ENCODE measurements around the gene TBL1X. TPM values are rescaled to one million over a fixed set of nuclear protein-coding genes. Genes with fewer than 3 reads are reported as not detected.

The TBL1X gene
- total and polyA plus RNA-seq, 2 of the 8 experiments (the other 6 are each of a cell fraction or from before 2014, with no cell fraction given), result 13.3 to 25.6 TPM

- Histone ChIP-seq H2AK5ac (ENCODE audit: low read depth, low read length) (no peak overlapping the region), H3K36me3 (ENCODE audit: control insufficient read depth in 2 of 4, insufficient read depth in 4 of 4, low read length in 3 of 4) (no peaks in the 10 kb centered on the region), H2BK20ac (ENCODE audit: low read length) (no peak overlapping the region), H2BK5ac (ENCODE audit: low read depth, low read length) (no peak overlapping the region), H3K4ac (replicated peaks; ENCODE audit: insufficient read length, low read depth, low read length) (no peak overlapping the region), H3K23me2 (ENCODE audit: low read depth, low read length) (no peaks in the 10 kb centered on the region), H2BK12ac (ENCODE audit: low read depth, low read length) (no peak overlapping the region), H4K20me1 (replicated peaks in 1 of 2; ENCODE audit: control insufficient read depth in 1 of 2, insufficient read depth in 2 of 2, low read length in 2 of 2) (peaks cover 0 to 1% of the 10 kb centered on the region in 2 experiments), H2AFZ (ENCODE audit: low read length) (no peak overlapping the region), H3K27ac (ENCODE audit: low read depth, low read length) (no peak overlapping the region), H4K91ac (replicated peaks; ENCODE audit: insufficient read length, low read length) (no peak overlapping the region), H4K5ac (ENCODE audit: insufficient read length, low read depth, low read length) (no peak overlapping the region), H3K9me3 (ENCODE audit: insufficient read depth in 2 of 2, low read depth in 1 of 2, low read length in 1 of 2) (no peaks in the 10 kb centered on the region), H3K4me1 (replicated peaks in 1 of 4; ENCODE audit: control insufficient read depth in 3 of 4, insufficient read depth in 4 of 4, low read length in 3 of 4) (peaks cover 0 to 4% (median 1%) of the 10 kb centered on the region in 4 experiments; a peak in 4 of 7 replicates), H3K14ac (ENCODE audit: insufficient read length) (no peak overlapping the region), H3K79me2 (ENCODE audit: control insufficient read depth in 1 of 2, insufficient read depth in 2 of 2, low read length in 2 of 2) (0 out of 4 replicates have a peak, but pooled peaks cover 0 to 2% of the 10 kb centered on the region in 2 experiments), H3K4me2 (ENCODE audit: insufficient read depth in 1 of 2, low read depth in 2 of 2, low read length in 2 of 2) (no peak overlapping the region), H3K56ac (replicated peaks; ENCODE audit: insufficient read length, low read depth, low read length) (no peak overlapping the region), H3K9ac (replicated peaks in 1 of 4; ENCODE audit: extremely low read depth in 1 of 4, low read depth in 3 of 4, low read length in 3 of 4) (no peak overlapping the region), H3K4me3 (ENCODE audit: extremely low read depth in 1 of 4, insufficient read depth in 2 of 4, low read depth in 3 of 4, low read length in 4 of 4) (no peak overlapping the region), H3K18ac (ENCODE audit: extremely low read depth, low read length) (no peak overlapping the region), H2BK15ac (ENCODE audit: low read length) (no peak overlapping the region), H3K23ac (ENCODE audit: insufficient read length) (no peak overlapping the region), H3K79me1 (ENCODE audit: low read depth, low read length) (no peaks in the 10 kb centered on the region), H2BK120ac (replicated peaks; ENCODE audit: low read depth, low read length) (no peak overlapping the region), H3K27me3 (replicated peaks in 1 of 4; ENCODE audit: control insufficient read depth in 3 of 4, extremely low read depth in 1 of 4, insufficient read depth in 3 of 4, low read length in 3 of 4) (no peaks in the 10 kb centered on the region), H4K8ac (ENCODE audit: extremely low read depth, insufficient read depth, low read length) (no peak overlapping the region)
- no peak for DNase-seq (ENCODE audit: low read depth in 1 of 2, low spot score in 2 of 2)
- ChIA-PET CTCF (ENCODE audit: partially characterized antibody) (no interaction called here), POLR2A (ENCODE audit: partially characterized antibody) (no interaction called here)
- 90% methylated on average over 3 of the region's 3 CpGs; no CpG with 5 or more reads in 1 of the 2 experiments for WGBS, 2 experiments (ENCODE audit: extremely low coverage in 1 of 2, insufficient coverage in 1 of 2, insufficient read length in 1 of 2, insufficient replicate concordance in 2 of 2, low coverage in 1 of 2, low lambda C conversion rate in 2 of 2, missing lambda C conversion rate in 1 of 2)
- no peak for FAIRE-seq
- no peak for TF ChIP-seq RFX5 (IDR thresholded peaks at IDR 0.05; ENCODE audit: borderline replicate concordance, low read depth, low read length)
- TF ChIP-seq GTF2F1 (IDR thresholded peaks at IDR 0.05; ENCODE audit: borderline replicate concordance, low read depth, low read length), result no peak
- TF ChIP-seq MAFK (IDR thresholded peaks at IDR 0.05; ENCODE audit: low read depth, low read length), result no peak
- no peak for TF ChIP-seq SIRT6 (IDR thresholded peaks at IDR 0.05; ENCODE audit: low read length)
- TF ChIP-seq NRF1 (IDR thresholded peaks at IDR 0.05; ENCODE audit: low read depth, low read length), result no peak
- TF ChIP-seq HDAC6 (IDR thresholded peaks at IDR 0.05; ENCODE audit: low read depth, low read length), result no peak
- TF ChIP-seq JUND (IDR thresholded peaks at IDR 0.05; ENCODE audit: low read length), result no peak
- no peak for TF ChIP-seq CBX8 (IDR thresholded peaks at IDR 0.05; ENCODE audit: borderline replicate concordance, low read depth, low read length)
- TF ChIP-seq GABPA (IDR thresholded peaks at IDR 0.05; ENCODE audit: borderline replicate concordance, insufficient read depth, low read length), result no peak
- TF ChIP-seq CREB1 (IDR thresholded peaks at IDR 0.05), result no peak
- no peak for TF ChIP-seq SIN3A (conservative IDR thresholded peaks at IDR 0.05 in 1 of 2, IDR thresholded peaks at IDR 0.05 in 1 of 2; ENCODE audit: low read depth in 1 of 2, low read length in 2 of 2)
- TF ChIP-seq TCF12 (IDR thresholded peaks at IDR 0.05; ENCODE audit: low read depth, low read length), result no peak
- no peak for TF ChIP-seq EZH2 (IDR thresholded peaks at IDR 0.05; ENCODE audit: low read depth, low read length, severe bottlenecking)
- no peak for TF ChIP-seq SIX5 (IDR thresholded peaks at IDR 0.05; ENCODE audit: low read depth, low read length)
Measured at GRCh38 chrX:9596837-9597236, 132.0 kb downstream of the TBL1X start.

Data from H1 (cell line).